H1 (cell line): ENCODE measurements around the gene C16orf90. TPM values are rescaled to one million over a fixed set of nuclear protein-coding genes. Genes with fewer than 3 reads are reported as not detected.

Experiments
- CTCF ChIA-PET: fragments of 300-600 bp; sonication (Branson Sonifier 250); formaldehyde crosslinking; loops from one replicate; lab custom pipeline; 2021; ENCODE audit not compliant: partially characterized antibody; lab: Charles Lee
- POLR2A ChIA-PET: fragments of 300-600 bp; sonication (Branson Sonifier 250); formaldehyde crosslinking; loops from one replicate; lab custom pipeline; 2021; ENCODE audit warnings: inconsistent platforms; ENCODE audit not compliant: partially characterized antibody; lab: Charles Lee
- DNase-seq, 2 experiments: peaks; one replicate each; pipeline versions ENCODE4 v3.0.0 to v3.0.0-alpha.2; 2010 to 2022; ENCODE audit warnings: low spot score in 2 of 2, low read depth in 1 of 2, mixed read lengths in 1 of 2
- FAIRE-seq: peaks from 2 replicates; lab custom pipeline; 2011; peaks lifted over from hg19 to GRCh38; lab: Jason Lieb, UNC
- H2AFZ ChIP-seq: 2 replicates; pipeline ENCODE4 v1.8.1; 2012; ENCODE audit warnings: low read length, inconsistent platforms
- H2AK5ac ChIP-seq: 2 replicates; pipeline ENCODE4 v1.6.1; 2013; ENCODE audit warnings: low read depth, low read length
- H2BK120ac ChIP-seq: replicated peaks from 2 replicates; pipeline ENCODE3; 2013; ENCODE audit warnings: low read depth, low read length, inconsistent platforms
- H2BK12ac ChIP-seq: 2 replicates; pipeline ENCODE4 v1.6.1; 2013; ENCODE audit warnings: low read depth, low read length
- H2BK15ac ChIP-seq: 2 replicates; pipeline ENCODE4 v1.6.1; 2013; ENCODE audit warnings: low read length
- H2BK20ac ChIP-seq: 2 replicates; pipeline ENCODE4 v1.6.1; 2013; ENCODE audit warnings: low read length
- H2BK5ac ChIP-seq: 2 replicates; pipeline ENCODE4 v1.6.1; 2013; ENCODE audit warnings: low read depth, low read length
- H3K14ac ChIP-seq: 2 replicates; pipeline ENCODE4 v1.6.1; 2013; ENCODE audit warnings: inconsistent platforms; ENCODE audit not compliant: insufficient read length
- H3K18ac ChIP-seq: 2 replicates; pipeline ENCODE4 v1.6.1; 2013; ENCODE audit warnings: low read length; ENCODE audit errors: extremely low read depth
- H3K23ac ChIP-seq: 2 replicates; pipeline ENCODE4 v1.6.1; 2013; ENCODE audit warnings: inconsistent platforms; ENCODE audit not compliant: insufficient read length
- H3K23me2 ChIP-seq: 2 replicates; pipeline ENCODE4 v1.6.1; 2013; ENCODE audit warnings: low read depth, low read length
- H3K27ac ChIP-seq: 2 replicates; pipeline ENCODE4 v1.6.1; 2011; ENCODE audit warnings: low read depth, low read length, inconsistent platforms
- H3K27me3 ChIP-seq, 4 experiments: replicated peaks in 1 of 4; 1 replicate in 1 of 4; 2 replicates in 3 of 4; pipeline versions ENCODE4 v1.6.1 to v1.8.1; 2011 to 2013; ENCODE audit warnings: low read length in 3 of 4, mild to moderate bottlenecking in 3 of 4, inconsistent platforms in 2 of 4, mixed read lengths in 2 of 4, moderate library complexity in 1 of 4; ENCODE audit not compliant: control insufficient read depth in 3 of 4, insufficient read depth in 3 of 4; ENCODE audit errors: extremely low read depth in 1 of 4
- H3K36me3 ChIP-seq, 4 experiments: 2 replicates each; pipeline versions ENCODE4 v1.6.1 to v1.8.1; 2011 to 2013; ENCODE audit warnings: mild to moderate bottlenecking in 4 of 4, low read length in 3 of 4, moderate library complexity in 2 of 4, control low read depth in 1 of 4, inconsistent platforms in 1 of 4; ENCODE audit not compliant: insufficient read depth in 4 of 4, control insufficient read depth in 2 of 4
- H3K4ac ChIP-seq: replicated peaks from 2 replicates; pipeline ENCODE3; 2013; ENCODE audit warnings: low read length, low read depth, mixed read lengths, inconsistent platforms; ENCODE audit not compliant: insufficient read length
- H3K4me1 ChIP-seq, 4 experiments: replicated peaks in 1 of 4; 1 replicate in 1 of 4; 2 replicates in 3 of 4; pipeline versions ENCODE4 v1.6.1 to v1.8.1; 2011 to 2013; ENCODE audit warnings: low read length in 3 of 4, inconsistent platforms in 2 of 4, mixed read lengths in 1 of 4; ENCODE audit not compliant: insufficient read depth in 4 of 4, control insufficient read depth in 3 of 4
- H3K4me2 ChIP-seq, 2 experiments: 2 replicates each; pipeline versions ENCODE4 v1.6.1 to v1.8.1; 2011 to 2013; ENCODE audit warnings: low read depth in 2 of 2, low read length in 2 of 2, control low read depth in 1 of 2, inconsistent platforms in 1 of 2, mild to moderate bottlenecking in 1 of 2; ENCODE audit not compliant: insufficient read depth in 1 of 2
- H3K4me3 ChIP-seq, 4 experiments: fragments of 200-600, 300-600 bp in 1 of 4; sonication (generic), shearing (Covaris generic), sonication (Bioruptor Twin) in 1 of 4; 2 replicates each; pipeline versions ENCODE4 v1.5.1 to v1.8.1; 2011 to 2016; ENCODE audit warnings: low read length in 4 of 4, low read depth in 3 of 4, control low read depth in 2 of 4, inconsistent platforms in 2 of 4, mild to moderate bottlenecking in 2 of 4, mixed read lengths in 1 of 4, moderate library complexity in 1 of 4; ENCODE audit not compliant: insufficient read depth in 2 of 4; ENCODE audit errors: extremely low read depth in 1 of 4
- H3K56ac ChIP-seq: replicated peaks from 2 replicates; pipeline ENCODE3; 2013; ENCODE audit warnings: low read depth, mild to moderate bottlenecking, mixed read lengths, low read length, inconsistent platforms; ENCODE audit not compliant: insufficient read length
- H3K79me1 ChIP-seq: 2 replicates; pipeline ENCODE4 v1.6.1; 2013; ENCODE audit warnings: low read depth, low read length, control low read depth
- H3K79me2 ChIP-seq, 2 experiments: 2 replicates each; pipeline versions ENCODE4 v1.6.1 to v1.8.1; 2012 to 2013; ENCODE audit warnings: low read length in 2 of 2, mild to moderate bottlenecking in 2 of 2, inconsistent platforms in 1 of 2; ENCODE audit not compliant: insufficient read depth in 2 of 2, control insufficient read depth in 1 of 2
- H3K9ac ChIP-seq, 4 experiments: replicated peaks in 1 of 4; 1 replicate in 1 of 4; 2 replicates in 3 of 4; pipeline versions ENCODE4 v1.6.1 to v1.8.1; 2011 to 2013; ENCODE audit warnings: low read depth in 3 of 4, low read length in 3 of 4, control low read depth in 2 of 4, mild to moderate bottlenecking in 2 of 4, moderate library complexity in 2 of 4, inconsistent platforms in 1 of 4; ENCODE audit errors: extremely low read depth in 1 of 4
- H3K9me3 ChIP-seq, 2 experiments: 2 replicates each; pipeline versions ENCODE4 v1.6.1 to v1.8.1; 2012 to 2013; ENCODE audit warnings: mild to moderate bottlenecking in 2 of 2, moderate library complexity in 2 of 2, control low read depth in 1 of 2, inconsistent platforms in 1 of 2, low read depth in 1 of 2, low read length in 1 of 2, mixed read lengths in 1 of 2; ENCODE audit not compliant: insufficient read depth in 2 of 2
- H4K20me1 ChIP-seq, 2 experiments: replicated peaks in 1 of 2; 2 replicates each; pipeline versions ENCODE3 to v1.8.1; 2011 to 2013; ENCODE audit warnings: inconsistent platforms in 2 of 2, low read length in 2 of 2, mild to moderate bottlenecking in 1 of 2; ENCODE audit not compliant: insufficient read depth in 2 of 2, control insufficient read depth in 1 of 2
- H4K5ac ChIP-seq: 2 replicates; pipeline ENCODE4 v1.6.1; 2013; ENCODE audit warnings: low read length, low read depth, mixed read lengths, inconsistent platforms; ENCODE audit not compliant: insufficient read length
- H4K8ac ChIP-seq: 2 replicates; pipeline ENCODE4 v1.8.0; 2013; ENCODE audit warnings: mild to moderate bottlenecking, moderate library complexity, low read length, inconsistent platforms; ENCODE audit not compliant: insufficient read depth; ENCODE audit errors: extremely low read depth
- H4K91ac ChIP-seq: replicated peaks from 2 replicates; pipeline ENCODE3; 2013; ENCODE audit warnings: low read length, mixed read lengths, inconsistent platforms; ENCODE audit not compliant: insufficient read length
- BACH1 ChIP-seq: IDR thresholded peaks from 2 replicates; pipeline ENCODE4 v1.6.1; 2012; ENCODE audit warnings: low read length, improper control_type of control experiment
- BCL11A ChIP-seq, 2 experiments: IDR thresholded peaks; one replicate each; pipeline ENCODE4 v1.6.1; 2011; ENCODE audit warnings: low read depth in 2 of 2, low read length in 2 of 2, mild to moderate bottlenecking in 2 of 2
- EGR1 ChIP-seq: IDR thresholded peaks from 2 replicates; pipeline ENCODE4 v1.6.1; 2011; ENCODE audit warnings: low read depth, low read length, borderline replicate concordance
- HDAC6 ChIP-seq: IDR thresholded peaks from one replicate; pipeline ENCODE4 v1.7.1; 2012; ENCODE audit warnings: low read depth, mild to moderate bottlenecking, inconsistent platforms, low read length, moderate library complexity
- NRF1 ChIP-seq: IDR thresholded peaks from 2 replicates; pipeline ENCODE4 v1.6.1; 2011; ENCODE audit warnings: mild to moderate bottlenecking, low read depth, low read length, improper control_type of control experiment
- SP2 ChIP-seq: IDR thresholded peaks from 2 replicates; pipeline ENCODE4 v1.6.1; 2012; ENCODE audit warnings: mild to moderate bottlenecking, low read length, inconsistent platforms
- SP4 ChIP-seq: IDR thresholded peaks from 2 replicates; pipeline ENCODE4 v1.6.1; 2012; ENCODE audit warnings: low read length, inconsistent platforms
- TAF7 ChIP-seq: optimal IDR thresholded peaks from 2 replicates; pipeline ENCODE3; 2011; ENCODE audit warnings: low read depth, mild to moderate bottlenecking, inconsistent platforms, low read length, moderate library complexity, borderline replicate concordance
- TEAD4 ChIP-seq: IDR thresholded peaks from 2 replicates; pipeline ENCODE4 v1.6.1; 2012; ENCODE audit warnings: low read depth, low read length, inconsistent platforms, mixed read lengths
- WGBS, 2 experiments: shearing (Covaris generic) in 1 of 2; methylation state at CpG; one replicate each; pipeline versions ENCODE4 v1.1.6 to v1.1.7; 2013 to 2015; ENCODE audit warnings: low lambda C conversion rate in 2 of 2, mixed read lengths in 2 of 2, inconsistent platforms in 1 of 2, low coverage in 1 of 2, missing lambda C conversion rate in 1 of 2; ENCODE audit not compliant: insufficient replicate concordance in 2 of 2, insufficient coverage in 1 of 2, insufficient read length in 1 of 2; ENCODE audit errors: extremely low coverage in 1 of 2, missing lambda C conversion rate in 1 of 2; 5-methylcytosine and 5-hydroxymethylcytosine counted together
- polyA plus RNA-seq, 7 experiments: library from polyadenylated mRNA; depleted of rRNA in 3 of 7; stranded (reverse) in 5 of 7; unstranded in 2 of 7; fragments of >200 nt in 5 of 7; fragments of 200-250 nt in 2 of 7; gene quantifications; 1 replicate in 5 of 7; 2 replicates in 1 of 7; 4 replicates in 1 of 7; pipeline versions ENCODE4 v1.2.1 to v1.2.3, GENCODE V29; 2011 to 2013; ENCODE audit warnings: missing spikeins in 2 of 7, mixed read lengths in 2 of 7
- total RNA-seq: library from RNA; stranded (reverse); fragmentation: NEBNext Ultra II Directional; extraction: Animal tissue kit (Norgen Biotek cat#: 25700); gene quantifications from 2 replicates; pipeline ENCODE4 v1.2.1, GENCODE V29; 2021

The C16orf90 gene
- total and polyA plus RNA-seq, 2 of the 8 experiments (the other 6 are each of a cell fraction or from before 2014, with no cell fraction given), result not detected

DNA sequence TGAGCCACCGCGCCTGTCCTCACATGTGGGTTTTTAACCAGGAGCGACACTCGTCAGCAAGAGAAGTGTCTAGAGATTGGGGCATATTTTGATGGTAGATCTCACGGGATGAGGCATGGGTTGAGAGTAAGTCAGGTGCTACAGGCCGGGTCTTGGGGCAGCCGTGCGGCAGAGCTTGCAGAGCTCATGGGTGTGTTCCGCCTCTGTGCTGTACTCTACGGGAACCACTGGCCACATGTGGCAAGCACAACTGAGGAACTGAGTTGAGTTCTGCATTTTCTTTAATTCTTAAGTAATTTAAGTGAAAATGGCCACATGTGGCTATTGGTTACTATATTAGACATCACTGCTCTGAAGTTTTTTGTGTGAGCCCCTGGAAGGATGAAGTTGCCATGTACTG, 15.1 kb upstream of the C16orf90 start:
- no peaks in the 10 kb centered on the region for H3K27me3 ChIP-seq
- no peaks in the 10 kb centered on the region for H3K9me3 ChIP-seq
- no peaks in the 10 kb centered on the region for H4K20me1 ChIP-seq
- no peak overlapping the region for H4K91ac ChIP-seq
- H3K4me2 ChIP-seq, result no peak overlapping the region
- no peak overlapping the region for H3K4ac ChIP-seq
- H3K4me3 ChIP-seq, result no peak overlapping the region
- ChIA-PET POLR2A (no interaction called here), CTCF (interaction anchor here (1.0 to 1.7 kb wide), 4 partner anchors 10 to 100 kb away, joined by 3 to 4 read pairs (median 3); no protein-coding TSS in a partner anchor)
- H3K18ac ChIP-seq, result no peak overlapping the region
- H3K27ac ChIP-seq, result no peak overlapping the region
- H4K8ac ChIP-seq, result no peak overlapping the region
- peaks cover 2 to 22% (median 13%) of the 10 kb centered on the region in 4 experiments for H3K36me3 ChIP-seq
- no peak overlapping the region for H2AK5ac ChIP-seq
- no peak for FAIRE-seq
- no peaks in the 10 kb centered on the region for H3K23me2 ChIP-seq
- H2AFZ ChIP-seq, result no peak overlapping the region
- no peaks in the 10 kb centered on the region for H3K79me2 ChIP-seq
- H4K5ac ChIP-seq, result no peak overlapping the region
- no peak overlapping the region for H2BK5ac ChIP-seq
- H3K9ac ChIP-seq, result no peak overlapping the region
- H2BK20ac ChIP-seq, result no peak overlapping the region
- H3K14ac ChIP-seq, result no peak overlapping the region
- H2BK15ac ChIP-seq, result no peak overlapping the region
- no peaks in the 10 kb centered on the region for H3K79me1 ChIP-seq
- no peak for DNase-seq
- H3K23ac ChIP-seq, result no peak overlapping the region
- H3K56ac ChIP-seq, result no peak overlapping the region
- no peaks in the 10 kb centered on the region for H3K4me1 ChIP-seq
- H2BK12ac ChIP-seq, result no peak overlapping the region
- 90% methylated on average over 10 of the region's 10 CpGs; no CpG with 5 or more reads in 1 of the 2 experiments for WGBS, 2 experiments
- H2BK120ac ChIP-seq, result no peak overlapping the region
- no peak for TF ChIP-seq BCL11A (IDR thresholded peaks at IDR 0.05; ENCODE audit: low read depth in 2 of 2, low read length in 2 of 2)
- no peak for TF ChIP-seq NRF1
- TF ChIP-seq TEAD4, result no peak
- TF ChIP-seq SP4, result no peak
- no peak for TF ChIP-seq SP2
- TF ChIP-seq BACH1, result no peak
- no peak for TF ChIP-seq TAF7
- no peak for TF ChIP-seq HDAC6
- TF ChIP-seq EGR1, result no peak
